HG02981 (cell line): Measurements from ENCODE around the gene PJA2.

ENCODE experiments used
- ATAC-seq: cut with Tn5 transposase; IDR thresholded peaks from one replicate; pipeline ENCODE4 v1.9.1; 2021; ENCODE audit warnings: mild to moderate bottlenecking, moderate library complexity; ENCODE audit not compliant: unreplicated experiment

Gene PJA2

GRCh38 chr5:109408991-109409843 lies 557 bp downstream of the PJA2 start:
- ATAC-seq: peak; percentile 24

- ATAC-seq: no peak
Measured at GRCh38 chr5:109407913-109408312, 1.9 kb downstream of the PJA2 start.

DNA sequence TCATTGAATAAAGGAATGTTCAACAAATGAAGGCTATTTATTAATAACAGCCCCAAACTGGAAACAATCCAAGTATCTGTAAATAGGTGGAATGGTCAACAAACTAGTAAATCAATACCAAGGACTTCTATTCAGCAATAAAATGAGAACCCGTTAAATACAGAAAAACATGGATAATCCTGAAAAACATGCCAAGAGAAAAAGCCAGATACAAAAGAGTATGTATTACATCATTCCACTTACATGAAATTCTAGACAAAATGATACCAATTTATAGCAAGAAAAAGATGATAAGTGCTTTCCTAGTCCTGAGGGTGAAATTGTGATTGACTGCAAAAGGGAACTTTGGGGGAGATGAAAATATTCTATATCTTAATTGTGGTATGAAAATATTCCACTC lies 3.1 kb downstream of the PJA2 start:
- ATAC-seq: no peak

GRCh38 chr5:109404428-109404960 lies 5.3 kb downstream of the PJA2 start:
- no peak for ATAC-seq

- ATAC-seq: no peak
Measured at GRCh38 chr5:109403469-109403868, 6.3 kb downstream of the PJA2 start.

DNA sequence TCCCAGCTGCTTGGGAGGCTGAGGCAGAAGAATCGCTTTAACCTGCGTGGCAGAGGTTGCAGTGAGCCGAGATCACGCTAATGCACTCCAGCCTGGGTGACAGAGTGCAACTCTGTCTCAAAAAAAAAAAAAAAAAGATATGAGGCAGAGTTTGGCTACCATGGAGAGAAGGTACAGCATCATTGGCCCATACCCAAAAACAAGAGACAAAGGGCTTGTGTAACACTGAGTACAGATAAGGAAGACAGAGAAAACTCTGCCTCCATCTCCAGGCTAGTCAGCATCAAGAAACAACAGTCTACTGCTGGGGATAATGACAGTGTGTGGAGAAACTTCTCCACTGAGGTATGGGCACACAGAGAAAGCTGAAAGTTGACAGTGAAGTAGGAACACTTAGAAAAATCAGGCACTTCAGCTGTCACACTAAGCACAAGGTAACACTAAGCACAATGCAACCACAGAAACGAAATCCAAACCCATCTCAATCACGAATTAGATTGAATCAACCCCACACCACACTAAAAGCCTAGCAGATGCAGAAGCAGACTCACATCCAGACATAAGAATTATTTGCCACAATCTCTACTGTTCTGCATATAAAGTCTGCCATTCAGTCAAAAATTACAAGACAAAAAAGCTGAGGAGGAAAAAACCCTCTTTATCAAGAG lies 10.5 kb downstream of the PJA2 start:
- ATAC-seq: no peak

DNA sequence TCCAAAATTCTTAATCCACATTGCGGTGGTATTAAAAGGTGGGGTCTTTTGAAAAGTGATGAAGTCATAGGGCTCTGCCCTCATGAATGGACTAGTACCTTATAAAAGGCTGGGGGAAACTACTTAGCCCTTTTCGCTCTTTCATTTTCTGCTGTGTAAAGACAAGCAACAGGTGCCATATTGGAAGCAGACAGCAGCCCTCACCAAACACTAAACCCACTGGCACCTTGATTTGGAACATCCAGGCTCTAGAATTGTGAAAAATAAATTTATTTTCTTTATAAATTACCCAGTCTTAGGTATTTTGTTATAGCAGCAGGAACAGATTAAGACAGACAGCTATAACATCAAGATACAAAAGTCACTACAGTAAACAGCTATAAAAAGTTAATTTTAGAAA lies 12.8 kb downstream of the PJA2 start:
- ATAC-seq: no peak

- no peak for ATAC-seq
Measured at GRCh38 chr5:109394806-109395205, 15.0 kb downstream of the PJA2 start.

- ATAC-seq: no peak
Measured at GRCh38 chr5:109390188-109390587, 19.6 kb downstream of the PJA2 start.

GRCh38 chr5:109388407-109388806 lies 21.4 kb downstream of the PJA2 start:
- no peak for ATAC-seq

DNA sequence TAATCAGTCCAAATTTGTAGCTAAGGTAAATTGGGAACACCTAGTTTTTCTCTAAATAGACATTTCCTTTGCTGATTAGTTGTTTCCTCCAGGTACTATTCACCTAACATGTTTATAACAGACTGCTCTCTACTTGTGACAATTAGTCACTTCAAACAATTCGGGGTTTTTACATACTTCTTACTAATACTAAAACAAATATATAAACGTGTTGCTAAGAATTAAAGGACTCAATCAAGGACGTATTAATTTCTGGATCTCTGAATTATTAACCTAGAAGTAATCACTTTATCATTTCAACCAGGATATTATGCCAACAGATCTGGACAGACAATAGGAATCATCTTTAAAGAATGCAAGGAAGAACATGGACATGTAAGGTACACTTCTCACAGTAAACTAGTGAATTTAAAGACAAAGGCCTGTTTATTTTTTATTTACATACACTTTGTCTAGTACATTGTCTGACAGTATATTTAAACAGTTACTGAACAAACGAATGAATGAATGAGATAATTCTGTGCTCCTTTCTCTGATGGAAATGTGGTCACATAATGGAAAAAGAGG lies 22.3 kb downstream of the PJA2 start:
- ATAC-seq: no peak

DNA sequence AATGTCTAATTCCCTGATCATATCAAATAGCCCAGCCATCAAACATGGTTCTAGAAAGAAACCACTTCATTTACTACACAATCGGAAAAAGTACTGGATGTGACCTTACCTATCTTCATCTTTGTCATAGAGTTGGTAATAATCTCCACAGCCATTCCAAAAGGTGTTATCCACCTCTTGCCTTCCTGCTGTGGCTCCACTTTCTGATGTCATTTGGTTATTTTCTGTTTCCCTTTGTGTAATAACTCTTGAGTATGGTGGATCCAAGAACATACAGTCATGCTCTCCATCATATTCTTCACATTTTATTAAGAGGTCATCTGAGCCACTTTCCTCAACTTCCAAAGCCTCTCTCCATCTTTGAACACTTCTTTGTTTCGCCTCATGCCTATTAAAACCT lies 31.7 kb downstream of the PJA2 start:
- no peak for ATAC-seq

DNA sequence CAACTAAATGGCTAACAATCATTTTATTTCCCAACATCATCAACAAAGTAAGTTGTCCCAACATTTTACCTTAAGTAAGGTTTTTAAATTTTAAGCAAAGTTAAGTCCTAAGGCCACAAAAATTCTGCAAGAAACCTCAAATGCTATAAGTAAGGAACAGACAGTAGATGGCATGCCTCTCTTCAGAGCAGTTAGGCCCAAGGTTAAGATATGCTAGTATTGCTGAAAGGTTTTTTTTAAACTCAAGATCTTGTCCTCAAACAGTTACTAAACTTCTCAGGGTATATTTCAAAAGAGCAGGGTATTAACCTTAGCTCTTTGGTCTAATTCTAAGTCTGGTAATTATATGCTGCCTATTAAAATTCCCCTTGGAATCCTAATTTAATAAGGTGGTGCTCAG lies 35.1 kb downstream of the PJA2 start:
- no peak for ATAC-seq

DNA sequence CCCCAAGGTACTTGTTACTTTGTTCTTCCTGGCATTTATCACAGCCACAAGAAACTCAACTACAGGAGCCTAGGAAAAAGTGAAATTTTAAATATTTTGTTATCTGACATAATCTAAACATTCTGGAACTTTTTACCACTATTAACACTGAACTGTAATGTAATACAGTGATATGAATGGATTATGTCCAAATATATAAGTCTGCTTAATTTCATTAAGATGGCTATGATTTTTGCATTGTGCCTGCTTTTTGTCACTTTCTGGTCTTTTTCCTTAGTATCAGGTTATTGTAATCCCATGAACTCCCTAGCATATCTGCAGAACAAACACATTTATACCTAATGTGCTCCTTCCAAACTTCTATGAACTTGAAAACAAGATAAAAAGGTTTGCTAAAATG lies 35.8 kb downstream of the PJA2 start:
- no peak for ATAC-seq

DNA sequence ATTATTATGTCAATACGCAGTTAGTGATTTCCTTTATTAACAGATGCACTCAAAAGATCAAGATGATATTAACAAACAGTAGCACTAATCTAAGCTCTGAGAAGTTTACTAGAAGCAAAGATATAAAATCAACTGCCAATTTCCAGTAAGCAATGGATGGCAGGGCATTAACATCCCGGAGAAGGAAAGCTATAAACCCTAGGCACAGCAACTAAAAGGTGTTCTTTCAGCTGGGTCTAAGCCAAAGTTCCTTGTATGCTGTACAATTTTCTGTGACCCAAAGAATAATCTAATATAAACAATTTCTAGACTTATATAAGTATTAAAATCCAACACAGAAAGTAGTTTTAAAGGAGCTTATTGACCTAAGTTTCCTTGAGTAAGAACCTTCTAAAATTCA lies 39.4 kb downstream of the PJA2 start:
- ATAC-seq: no peak

GRCh38 chr5:109365653-109366052 lies 44.1 kb downstream of the PJA2 start:
- ATAC-seq: no peak

GRCh38 chr5:109364977-109365376 lies 44.8 kb downstream of the PJA2 start:
- no peak for ATAC-seq

DNA sequence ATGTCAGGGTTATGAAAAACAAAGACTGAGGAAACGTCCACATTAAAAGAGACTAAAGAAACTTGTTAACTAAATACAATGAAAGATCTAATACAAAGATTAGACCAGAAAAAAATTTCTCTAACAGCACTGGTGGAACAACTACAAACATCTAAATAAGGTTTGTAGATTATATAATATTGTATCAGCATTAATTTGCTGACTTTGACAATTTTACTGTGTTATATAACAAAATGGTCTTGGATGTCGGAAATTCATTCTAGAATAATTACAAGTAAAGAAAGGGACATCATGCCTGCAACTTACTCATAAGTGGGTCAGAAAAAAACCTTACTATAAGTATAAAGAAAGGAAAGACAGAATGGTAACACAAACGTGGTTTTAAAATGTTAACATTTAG lies 50.1 kb downstream of the PJA2 start:
- ATAC-seq: no peak

GRCh38 chr5:109357807-109358206 lies 52.0 kb downstream of the PJA2 start:
- no peak for ATAC-seq

GRCh38 chr5:109354761-109355160 lies 55.0 kb downstream of the PJA2 start:
- ATAC-seq: no peak

DNA sequence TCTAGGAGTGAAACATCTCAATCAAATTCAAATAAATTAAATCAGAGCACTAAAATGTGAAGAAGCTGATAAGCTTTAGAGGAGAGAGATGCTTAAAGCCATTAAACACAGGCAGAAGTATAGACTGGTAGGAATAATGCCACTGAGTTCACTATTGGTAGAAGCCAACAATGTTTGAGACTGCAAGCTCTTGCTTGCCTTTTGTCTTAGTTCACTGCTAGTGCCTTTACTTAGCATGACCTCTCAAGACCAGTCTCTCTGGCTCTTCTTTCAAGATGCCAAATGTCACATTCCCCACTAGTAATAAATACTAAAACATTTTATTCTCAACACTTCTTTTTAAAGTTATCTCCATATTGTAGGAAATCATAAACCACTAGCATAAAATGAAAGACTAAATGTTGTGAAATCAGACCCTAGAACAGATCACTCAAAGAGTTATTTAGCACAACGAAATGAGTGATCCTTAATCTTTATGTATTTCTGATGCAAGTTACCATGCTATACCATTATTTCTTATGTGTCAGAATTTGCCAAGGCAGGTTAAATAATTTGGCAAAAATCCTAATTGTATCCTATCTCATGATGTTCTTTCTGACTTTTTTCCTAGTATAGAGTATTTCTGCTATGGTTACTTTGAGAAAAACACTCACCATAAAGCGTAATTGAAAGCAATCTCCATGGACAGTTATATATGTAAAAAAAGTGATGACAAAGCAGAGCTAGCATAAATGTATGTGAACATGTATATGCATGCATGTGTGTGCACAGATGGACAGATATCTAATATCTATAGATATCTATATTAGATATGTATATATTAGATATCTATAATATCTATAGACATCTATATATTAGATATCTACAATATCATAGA lies 57.5 kb downstream of the PJA2 start:
- no peak for ATAC-seq
